Cardiac septum (tissue), 1 donor: ENCODE measurements around the gene GPR68. TPM values are rescaled to one million over a fixed set of nuclear protein-coding genes. Genes with fewer than 3 reads are reported as not detected.
A peak's percentile ranks its signal among the peaks of the same experiment; 100 is the strongest.

Experiments used
- DNase-seq: peaks from one replicate; pipeline ENCODE4 v3.0.0-alpha.2; 2020; ENCODE audit warnings: low spot score
- intact Hi-C: fragments of 100-400 bp; cut with DNase I; formaldehyde crosslinking; loops from one replicate; pipeline ENCODE4 v1.14.0; 2022
- long read RNA-seq: library from polyadenylated mRNA; unstranded; transcript quantifications from one replicate; pipeline ENCODE4 v2.0.0, GENCODE V29; 2021
- total RNA-seq: library from RNA; stranded (reverse); fragmentation: NEBNext Ultra II Directional; extraction: Animal tissue kit (Norgen Biotek cat#: 25700); gene quantifications from one replicate; pipeline ENCODE4 v1.2.1, GENCODE V29; 2021
- donor health status: DM: no; HTN: no; CAD: no.

The GPR68 gene, protein sequence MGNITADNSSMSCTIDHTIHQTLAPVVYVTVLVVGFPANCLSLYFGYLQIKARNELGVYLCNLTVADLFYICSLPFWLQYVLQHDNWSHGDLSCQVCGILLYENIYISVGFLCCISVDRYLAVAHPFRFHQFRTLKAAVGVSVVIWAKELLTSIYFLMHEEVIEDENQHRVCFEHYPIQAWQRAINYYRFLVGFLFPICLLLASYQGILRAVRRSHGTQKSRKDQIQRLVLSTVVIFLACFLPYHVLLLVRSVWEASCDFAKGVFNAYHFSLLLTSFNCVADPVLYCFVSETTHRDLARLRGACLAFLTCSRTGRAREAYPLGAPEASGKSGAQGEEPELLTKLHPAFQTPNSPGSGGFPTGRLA
- total RNA-seq: 3.4 TPM
- long read RNA-seq, partial matches to known transcripts: 0 of 5 reads
- long read RNA-seq, other reads (novel, unspliced or antisense): 5 of 5 reads

- no peak for DNase-seq
- intact Hi-C loops: no loop called here
These were observed at the start of gene GPR68 for GRCh38 chr14:91244501-91244901. GPR68 (minus strand) TSS chr14:91244704; CDS start chr14:91235050, 9,654 bp downstream.

DNA sequence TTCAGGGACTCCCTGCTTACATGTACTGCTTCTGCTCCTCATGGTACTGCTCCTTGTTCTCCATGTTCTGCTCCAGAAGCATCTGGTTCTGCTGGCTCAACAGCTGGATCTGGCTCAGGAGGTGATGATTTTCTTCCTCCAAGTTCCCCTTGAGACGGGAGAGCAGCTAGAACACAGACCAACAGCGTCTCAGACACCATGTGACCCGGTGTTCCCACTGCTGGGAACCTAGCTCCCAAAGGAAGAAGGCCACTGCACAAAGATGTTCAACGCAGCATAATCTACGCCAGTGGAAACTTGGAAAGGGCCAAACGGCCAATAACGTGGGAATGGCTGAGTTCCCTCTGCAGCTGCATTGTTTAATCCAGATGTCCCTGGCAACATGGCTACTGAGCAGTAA is 49.6 kb upstream of the GPR68 start:
- intact Hi-C loops: no loop called here
- no peak for DNase-seq

DNA sequence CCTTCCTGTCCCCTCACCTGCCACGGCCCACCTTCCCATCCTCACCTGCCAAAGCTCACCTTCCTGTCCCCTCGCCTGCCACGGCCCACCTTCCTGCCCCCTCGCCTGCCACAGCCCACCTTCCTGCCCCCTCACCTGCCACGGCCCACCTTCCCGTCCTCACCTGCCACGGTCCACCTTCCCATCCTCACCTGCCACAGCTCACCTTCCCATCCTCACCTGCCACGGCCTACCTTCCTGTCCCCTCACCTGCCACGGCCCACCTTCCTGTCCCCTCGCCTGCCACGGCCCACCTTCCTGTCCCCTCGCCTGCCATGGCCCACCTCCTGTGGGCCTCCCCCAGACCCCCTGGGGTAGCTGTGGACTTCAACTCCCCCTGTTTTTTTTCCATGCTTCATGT is 48.8 kb upstream of the GPR68 start:
- intact Hi-C loops: no loop called here
- DNase-seq: no peak

DNA sequence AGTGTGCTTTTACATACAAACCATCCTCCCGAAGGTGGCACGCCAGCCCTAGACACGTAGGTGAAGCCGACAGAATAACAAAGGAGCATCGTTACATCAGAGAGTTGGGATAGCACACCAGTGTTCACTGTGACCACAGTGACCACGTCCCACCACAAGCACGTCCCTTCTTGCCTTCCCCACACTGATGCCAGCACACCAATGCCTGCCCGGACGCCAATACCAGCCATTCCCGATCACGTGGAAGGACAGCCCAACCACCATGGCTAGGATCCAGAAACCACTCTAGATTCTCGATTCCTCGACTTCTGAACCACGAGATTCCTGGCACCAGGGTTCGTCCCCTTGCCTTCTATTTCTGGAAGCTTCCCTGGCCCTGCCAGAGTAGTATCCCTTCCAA is 48.0 kb upstream of the GPR68 start:
- intact Hi-C loops: no loop called here
- DNase-seq: no peak

GRCh38 chr14:91291786-91292405 is 47.4 kb upstream of the GPR68 start:
- intact Hi-C loops: no loop called here

DNA sequence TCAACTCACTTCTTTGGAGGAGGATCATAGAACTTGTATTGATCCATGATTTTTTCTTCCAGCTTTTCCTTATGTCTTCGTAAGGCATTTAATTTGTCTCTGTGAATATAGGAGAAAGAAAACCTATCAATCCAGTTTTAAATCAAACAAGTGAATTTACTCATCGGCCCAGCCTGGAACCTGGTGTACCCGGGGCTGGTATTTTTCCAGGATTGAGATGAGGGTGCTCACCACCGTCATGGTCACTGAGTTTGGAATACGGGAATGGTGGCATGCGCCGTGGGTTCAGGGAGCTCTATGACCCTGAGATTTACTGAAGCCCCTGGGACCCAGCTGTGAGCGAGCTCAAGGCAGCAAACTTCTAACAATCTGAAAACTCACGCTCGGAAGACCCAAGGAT is 46.5 kb upstream of the GPR68 start:
- DNase-seq: no peak
- intact Hi-C loops: no loop called here

More at GRCh38 chr14:91291786-91292405, 47.4 kb upstream of the GPR68 start:
- no peak for DNase-seq

DNA sequence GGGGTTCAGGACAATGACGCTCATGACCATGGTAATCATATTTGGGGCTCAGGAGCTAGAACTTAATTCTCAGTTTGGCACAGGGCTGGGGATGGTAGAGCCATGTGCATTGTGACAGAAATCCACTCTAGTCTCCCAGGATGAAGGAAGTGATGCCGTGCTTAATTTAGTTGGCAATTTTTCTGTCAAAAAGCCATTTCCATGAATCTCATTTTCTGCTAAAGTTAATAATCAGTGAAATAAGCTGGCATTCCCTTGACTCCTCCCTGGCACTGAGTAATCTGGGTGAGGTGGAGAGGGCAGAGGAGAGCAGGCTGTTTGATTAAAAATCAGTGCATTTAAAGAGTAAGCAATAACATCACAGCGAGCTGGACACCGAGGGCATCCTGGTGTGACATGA is 45.0 kb upstream of the GPR68 start:
- intact Hi-C loops: loop anchor here (5.0 kb wide), 1 partner anchor 387 kb away; no protein-coding TSS in a partner anchor

DNA sequence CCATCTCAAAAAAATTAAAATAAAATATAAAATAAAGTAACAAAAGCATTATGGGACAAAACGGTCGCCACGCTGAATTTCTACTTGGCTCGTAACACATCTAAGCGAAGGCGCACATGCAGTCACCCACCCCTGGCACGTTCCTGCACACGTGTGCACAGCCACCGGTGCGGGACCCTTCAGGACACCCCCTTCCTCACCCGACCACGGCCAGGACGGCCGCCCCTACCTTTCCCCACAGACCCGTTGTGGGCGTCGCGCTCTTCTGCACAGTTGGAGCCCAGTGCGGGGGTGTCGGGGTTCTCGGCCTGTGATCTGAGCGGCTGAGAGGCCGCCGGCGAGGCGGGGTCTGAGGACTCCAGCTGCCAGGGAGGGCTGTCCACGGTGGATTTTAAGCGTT is 44.4 kb upstream of the GPR68 start:
- intact Hi-C loops: loop anchor here (5.0 kb wide), 1 partner anchor 387 kb away; no protein-coding TSS in a partner anchor
- DNase-seq: peak; percentile 56

More for the DNA sequence above, 45.0 kb upstream of the GPR68 start:
- DNase-seq: no peak

- peak; percentile 87 for DNase-seq
- intact Hi-C loops: loop anchor here (2.0 to 5.0 kb wide), 2 partner anchors 108 to 384 kb away; no protein-coding TSS in a partner anchor
These were observed 42.0 kb upstream of the GPR68 start for GRCh38 chr14:91286530-91286937.

- intact Hi-C loops: loop anchor here (5.0 kb wide), 1 partner anchor 383 kb away; no protein-coding TSS in a partner anchor
- no peak for DNase-seq
These were observed 40.5 kb upstream of the GPR68 start for GRCh38 chr14:91284791-91285548.

DNA sequence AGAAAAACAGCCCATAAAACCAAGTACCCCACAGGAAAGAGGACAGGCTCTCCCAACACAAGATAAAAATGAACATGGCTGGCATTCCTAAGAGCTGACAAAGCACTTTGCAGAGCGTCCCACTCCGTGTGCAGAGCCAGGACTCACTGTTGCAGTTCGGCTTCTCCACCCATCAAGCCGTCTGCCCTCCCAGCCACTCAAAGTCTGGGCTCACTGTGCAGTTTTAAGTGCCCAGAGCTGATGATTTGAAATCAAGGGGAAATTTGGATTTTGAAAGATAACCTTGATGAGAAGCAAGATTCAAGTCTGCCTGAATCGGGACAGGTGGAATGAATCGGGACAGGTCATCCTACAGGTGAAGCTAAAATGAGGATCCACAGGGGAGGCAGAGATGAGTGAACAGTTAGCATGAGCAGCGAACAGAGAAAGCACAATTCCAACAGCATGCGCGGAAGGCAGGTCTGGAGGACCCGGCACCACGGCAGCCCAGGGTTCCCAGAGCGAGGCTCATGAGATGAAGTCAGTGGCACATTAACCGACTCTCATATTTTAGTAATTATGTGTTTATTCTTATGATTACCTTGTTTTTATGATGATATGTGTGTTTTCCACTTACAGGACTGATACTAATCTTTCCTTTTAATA is 39.8 kb upstream of the GPR68 start:
- DNase-seq: no peak
- intact Hi-C loops: no loop called here

DNA sequence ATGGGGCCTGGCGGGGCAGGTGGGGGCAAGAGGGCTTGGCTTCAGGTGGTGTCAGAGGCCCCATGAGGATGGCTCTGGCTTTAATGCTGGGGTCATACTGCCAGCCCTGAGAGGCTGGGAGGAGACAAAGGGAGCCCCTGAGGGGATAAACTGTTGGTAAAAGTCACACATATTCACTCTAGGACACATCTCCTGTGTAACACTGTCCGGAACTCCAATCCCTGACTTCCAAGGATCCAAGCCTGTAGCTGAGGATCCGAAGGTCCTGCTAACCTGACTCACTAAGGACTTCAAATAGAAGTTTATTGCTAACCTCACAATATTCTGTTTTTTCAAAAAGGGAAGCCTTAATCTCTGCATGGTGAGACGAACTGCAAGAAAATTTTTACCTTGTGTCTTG is 39.2 kb upstream of the GPR68 start:
- intact Hi-C loops: no loop called here
- DNase-seq: no peak

- intact Hi-C loops: no loop called here
- DNase-seq: peak; percentile 59
These were observed 38.6 kb upstream of the GPR68 start for GRCh38 chr14:91282954-91283645.

- DNase-seq: peak; percentile 49
- intact Hi-C loops: no loop called here
These were observed 36.8 kb upstream of the GPR68 start for GRCh38 chr14:91281346-91281745.

DNA sequence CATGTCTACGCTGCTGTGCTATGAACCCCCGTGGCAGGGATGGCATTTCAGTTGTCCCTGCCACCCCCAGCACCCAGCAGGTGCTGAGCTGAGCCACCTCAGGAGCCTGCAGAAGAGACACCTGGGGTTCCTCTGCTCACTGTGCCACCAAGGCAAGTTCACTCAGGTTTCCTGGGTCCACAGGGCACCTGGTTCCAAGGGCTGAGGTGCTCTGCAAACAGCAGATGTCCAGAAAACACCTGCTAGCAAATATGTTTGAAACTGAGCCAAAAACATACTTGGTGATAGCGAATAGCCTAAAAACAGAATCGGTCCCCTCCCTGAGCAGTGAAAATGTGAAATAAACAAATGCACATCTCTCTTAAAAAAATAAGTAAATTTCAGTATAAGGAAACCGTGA is 35.6 kb upstream of the GPR68 start:
- DNase-seq: no peak
- intact Hi-C loops: no loop called here

DNA sequence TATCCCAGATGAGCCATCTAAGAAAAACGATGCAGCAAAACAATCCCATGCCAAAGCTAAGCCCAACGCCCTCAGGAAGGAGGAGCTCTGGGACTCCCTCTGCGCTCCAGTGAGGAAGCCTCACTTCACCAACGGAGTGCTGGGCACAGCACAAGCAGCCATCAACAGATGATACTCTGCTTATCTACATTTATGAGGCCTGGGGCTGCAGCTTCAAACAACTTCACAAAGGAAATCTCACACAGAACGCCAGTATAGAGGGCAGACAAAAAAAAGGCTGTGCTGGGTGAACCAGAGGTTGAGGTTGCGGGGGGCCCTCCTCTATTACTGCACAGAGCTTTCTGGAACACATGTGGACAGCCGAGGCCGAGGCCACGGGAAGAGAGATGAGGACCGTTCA is 34.9 kb upstream of the GPR68 start:
- intact Hi-C loops: no loop called here

GRCh38 chr14:91278383-91278715 is 33.8 kb upstream of the GPR68 start:
- intact Hi-C loops: no loop called here
- DNase-seq: no peak

More for the DNA sequence above, 34.9 kb upstream of the GPR68 start:
- DNase-seq: no peak

DNA sequence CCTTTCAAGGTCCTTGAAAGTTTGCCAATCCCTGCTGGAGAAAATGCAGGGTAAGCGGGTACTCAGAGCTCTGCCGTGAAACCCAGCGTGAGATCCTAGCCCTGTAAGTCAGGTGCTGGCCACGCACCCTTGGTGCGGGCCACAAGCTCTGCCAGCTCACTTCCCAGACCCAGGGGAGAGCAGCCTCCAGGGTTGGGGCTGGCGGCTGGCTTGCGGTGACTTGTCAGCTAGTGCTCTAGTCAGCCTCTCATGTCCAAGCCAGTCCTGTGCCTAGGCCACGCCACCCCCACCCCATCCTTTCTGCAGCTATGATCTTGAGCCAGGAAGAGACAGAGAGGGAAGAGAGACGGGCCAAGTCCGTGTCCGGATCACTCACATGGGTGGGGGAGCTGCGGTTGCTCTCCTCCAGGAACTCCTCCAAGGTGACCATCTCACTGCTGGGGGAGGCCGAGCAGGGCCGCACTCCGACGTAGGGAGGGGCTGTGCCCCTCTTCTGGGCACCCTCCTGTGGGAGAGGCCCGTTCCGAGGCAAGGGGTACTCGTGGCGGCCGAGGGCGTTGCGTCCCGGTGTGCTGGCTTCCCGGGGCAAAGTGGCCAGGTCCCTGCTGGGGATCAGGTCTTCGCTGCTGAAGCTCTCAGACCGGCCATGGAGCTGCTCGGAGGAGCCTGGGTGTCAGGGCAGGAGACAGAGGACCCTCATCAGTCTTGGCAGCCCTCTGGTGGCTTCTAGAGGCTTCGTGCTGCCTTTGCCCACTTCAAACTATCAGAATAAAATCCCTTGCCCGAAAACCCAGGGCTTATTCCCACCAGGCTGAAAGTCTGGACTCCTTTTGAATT is 33.3 kb upstream of the GPR68 start:
- no peak for DNase-seq
- intact Hi-C loops: no loop called here
